Measurements from ENCODE around the gene NAT8L.

NAT8L gene

DNA sequence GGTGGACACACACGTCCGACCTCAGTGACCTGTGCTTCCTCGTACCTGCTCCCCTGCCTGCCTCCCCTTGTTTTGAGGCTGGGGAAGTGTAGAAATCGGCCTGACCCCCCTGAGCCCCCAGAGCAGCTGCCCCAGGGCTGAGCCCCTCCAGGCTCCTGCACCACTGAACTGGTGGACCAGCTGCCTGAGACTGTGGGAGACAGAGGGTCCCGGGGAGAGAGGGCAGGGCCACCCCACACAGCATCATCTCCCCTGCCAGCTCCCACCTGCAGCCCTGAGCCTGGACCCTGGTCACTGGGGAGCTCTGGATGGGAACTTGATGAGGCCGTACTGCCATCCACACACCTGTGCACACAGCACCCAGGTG is 15.0 kb upstream of the NAT8L start:
- Histone ChIP-seq H3K4me3 (no peak overlapping the region), H3K9me3 (ENCODE audit: low read depth, low read length) (no peaks in the 10 kb centered on the region), H3K9ac (ENCODE audit: insufficient read length) (no peak overlapping the region), H3K27ac (no peak overlapping the region), H3K36me3 (ENCODE audit: insufficient read depth, low read length) (no peaks in the 10 kb centered on the region)
- TF ChIP-seq FOXP2 (optimal IDR thresholded peaks at IDR 0.05; ENCODE audit: control extremely low read depth, extremely low read length, insufficient read depth) (no peak), EZH2 (IDR thresholded peaks at IDR 0.05) (no peak)
- no peak for DNase-seq (ENCODE audit: low read depth, low spot score)

GRCh38 chr4:2044542-2045517 is 14.3 kb upstream of the NAT8L start:
- Histone ChIP-seq H3K9me3 (ENCODE audit: low read depth, low read length) (no peaks in the 10 kb centered on the region), H3K36me3 (ENCODE audit: insufficient read depth, low read length) (no peaks in the 10 kb centered on the region), H3K9ac (ENCODE audit: insufficient read length) (no peak overlapping the region), H3K27ac (no peak overlapping the region), H3K4me3 (no peak overlapping the region)
- no peak for DNase-seq (ENCODE audit: low read depth, low spot score)
- no peak for TF ChIP-seq EZH2 (IDR thresholded peaks at IDR 0.05)
- TF ChIP-seq FOXP2 (optimal IDR thresholded peaks at IDR 0.05; ENCODE audit: control extremely low read depth, extremely low read length, insufficient read depth), result no peak
- no peak for TF ChIP-seq POLR2AphosphoS5 (IDR thresholded peaks at IDR 0.05; ENCODE audit: borderline replicate concordance, low read depth, low read length)

DNA sequence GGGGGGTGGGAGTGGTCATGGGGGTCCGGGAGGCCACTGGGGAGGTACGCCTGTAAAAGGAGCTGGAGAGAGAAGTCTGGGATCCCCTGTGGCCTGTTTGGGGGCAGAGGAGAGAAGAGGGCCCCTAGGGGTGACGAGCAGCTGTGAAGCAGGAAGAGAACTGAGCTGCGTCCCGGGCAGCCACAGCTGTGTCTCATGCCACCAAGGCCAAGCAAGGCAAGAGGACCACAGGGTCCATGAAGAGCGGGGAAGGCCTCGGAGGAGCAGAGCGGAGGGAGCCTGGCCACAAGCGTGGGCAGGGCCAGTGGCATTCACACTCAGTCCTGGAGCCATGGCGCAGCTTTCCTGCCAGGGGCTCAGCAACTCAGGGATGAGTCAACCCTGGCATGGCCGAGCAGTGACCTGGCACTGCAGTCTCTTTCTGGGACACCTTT is 13.6 kb upstream of the NAT8L start:
- Histone ChIP-seq H3K9me3 (ENCODE audit: low read depth, low read length) (no peaks in the 10 kb centered on the region), H3K9ac (ENCODE audit: insufficient read length) (no peak overlapping the region), H3K4me3 (no peak overlapping the region), H3K36me3 (ENCODE audit: insufficient read depth, low read length) (no peaks in the 10 kb centered on the region), H3K27ac (no peak overlapping the region)
- TF ChIP-seq EZH2 (IDR thresholded peaks at IDR 0.05) (no peak), FOXP2 (optimal IDR thresholded peaks at IDR 0.05; ENCODE audit: control extremely low read depth, extremely low read length, insufficient read depth) (no peak), POLR2AphosphoS5 (IDR thresholded peaks at IDR 0.05; ENCODE audit: borderline replicate concordance, low read depth, low read length) (no peak)
- DNase-seq (ENCODE audit: low read depth, low spot score), result no peak

GRCh38 chr4:2046031-2046961 is 12.8 kb upstream of the NAT8L start:
- Histone ChIP-seq H3K4me3 (no peak overlapping the region), H3K9ac (ENCODE audit: insufficient read length) (no peak overlapping the region), H3K9me3 (ENCODE audit: low read depth, low read length) (no peaks in the 10 kb centered on the region), H3K27ac (no peak overlapping the region), H3K36me3 (ENCODE audit: insufficient read depth, low read length) (no peaks in the 10 kb centered on the region)
- no peak for DNase-seq (ENCODE audit: low read depth, low spot score)
- TF ChIP-seq EZH2 (IDR thresholded peaks at IDR 0.05), result no peak
- TF ChIP-seq FOXP2 (optimal IDR thresholded peaks at IDR 0.05; ENCODE audit: control extremely low read depth, extremely low read length, insufficient read depth), result no peak
- TF ChIP-seq POLR2AphosphoS5 (IDR thresholded peaks at IDR 0.05; ENCODE audit: borderline replicate concordance, low read depth, low read length), result no peak

- Histone ChIP-seq H3K36me3 (ENCODE audit: insufficient read depth, low read length) (no peaks in the 10 kb centered on the region), H3K27ac (no peak overlapping the region), H3K9ac (ENCODE audit: insufficient read length) (no peak overlapping the region), H3K9me3 (ENCODE audit: low read depth, low read length) (no peaks in the 10 kb centered on the region), H3K4me3 (no peak overlapping the region)
- TF ChIP-seq FOXP2 (optimal IDR thresholded peaks at IDR 0.05; ENCODE audit: control extremely low read depth, extremely low read length, insufficient read depth) (no peak), EZH2 (IDR thresholded peaks at IDR 0.05) (no peak), POLR2AphosphoS5 (IDR thresholded peaks at IDR 0.05; ENCODE audit: borderline replicate concordance, low read depth, low read length) (no peak)
- no peak for DNase-seq (ENCODE audit: low read depth, low spot score)
Observed at GRCh38 chr4:2047031-2047660, 12.0 kb upstream of the NAT8L start.

- Histone ChIP-seq H3K9me3 (ENCODE audit: low read depth, low read length) (no peaks in the 10 kb centered on the region), H3K36me3 (ENCODE audit: insufficient read depth, low read length) (no peaks in the 10 kb centered on the region), H3K27ac (no peak overlapping the region), H3K4me3 (no peak overlapping the region), H3K9ac (ENCODE audit: insufficient read length) (no peak overlapping the region)
- TF ChIP-seq FOXP2 (optimal IDR thresholded peaks at IDR 0.05; ENCODE audit: control extremely low read depth, extremely low read length, insufficient read depth) (no peak), POLR2AphosphoS5 (IDR thresholded peaks at IDR 0.05; ENCODE audit: borderline replicate concordance, low read depth, low read length) (no peak), EZH2 (IDR thresholded peaks at IDR 0.05) (no peak)
- no peak for DNase-seq (ENCODE audit: low read depth, low spot score)
Observed at GRCh38 chr4:2047781-2048581, 11.1 kb upstream of the NAT8L start.

DNA sequence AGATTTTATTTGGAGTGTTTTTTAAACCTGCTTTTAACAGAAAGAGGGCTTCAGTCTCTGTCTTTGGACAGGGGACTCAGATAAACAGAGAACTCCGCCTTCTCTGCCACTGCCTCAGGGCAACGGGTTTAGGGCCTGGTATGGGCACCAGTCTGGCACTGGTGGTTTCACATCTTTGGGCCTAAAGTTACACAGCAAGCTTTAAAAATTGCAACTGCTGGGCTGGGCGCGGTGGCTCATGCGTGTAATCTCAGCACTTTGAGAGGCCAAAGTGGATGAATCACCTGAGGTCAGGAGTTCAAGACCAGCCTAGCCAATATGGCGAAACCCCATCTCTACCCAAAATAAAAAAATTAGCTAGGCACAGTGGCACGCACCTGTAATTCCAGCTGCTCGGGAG is 10.3 kb upstream of the NAT8L start:
- Histone ChIP-seq H3K4me3 (no peak overlapping the region), H3K9me3 (ENCODE audit: low read depth, low read length) (no peaks in the 10 kb centered on the region), H3K27ac (no peak overlapping the region), H3K36me3 (ENCODE audit: insufficient read depth, low read length) (no peaks in the 10 kb centered on the region), H3K9ac (ENCODE audit: insufficient read length) (no peak overlapping the region)
- DNase-seq (ENCODE audit: low read depth, low spot score), result no peak
- no peak for TF ChIP-seq POLR2AphosphoS5 (IDR thresholded peaks at IDR 0.05; ENCODE audit: borderline replicate concordance, low read depth, low read length)
- TF ChIP-seq FOXP2 (optimal IDR thresholded peaks at IDR 0.05; ENCODE audit: control extremely low read depth, extremely low read length, insufficient read depth), result no peak
- TF ChIP-seq EZH2 (IDR thresholded peaks at IDR 0.05), result no peak

Data from SK-N-MC (cell line).